NCI-H1694 (cell line): ENCODE results near the gene GALNT8.
"Not testable (repeated sequence)": the region's sequence is repeated elsewhere in the genome, so short reads cannot be mapped to it uniquely, and the experiment has no call there.

Source experiments
- DNase-seq: peaks from one replicate; lab custom pipeline; 2025; lab: John Stamatoyannopoulos, UW

GALNT8 gene

GRCh38 chr12:4743046-4743445, 22.8 kb downstream of the GALNT8 start:
- DNase-seq: no peak

- no peak for DNase-seq
These were observed 24.5 kb downstream of the GALNT8 start for GRCh38 chr12:4744709-4745108.

- DNase-seq: no peak
These were observed 25.0 kb downstream of the GALNT8 start for GRCh38 chr12:4745249-4745648.

- not testable (repeated sequence) for DNase-seq
These were observed 31.5 kb downstream of the GALNT8 start for GRCh38 chr12:4751654-4752053.

GRCh38 chr12:4762773-4763172, 42.6 kb downstream of the GALNT8 start:
- DNase-seq: no peak

GRCh38 chr12:4763549-4763948, 43.3 kb downstream of the GALNT8 start:
- DNase-seq: peak; percentile 67

- DNase-seq: no peak
These were observed 46.2 kb downstream of the GALNT8 start for GRCh38 chr12:4766445-4766844.

- no peak for DNase-seq
These were observed 47.0 kb downstream of the GALNT8 start for GRCh38 chr12:4767186-4767585.

- no peak for DNase-seq
These were observed 48.1 kb downstream of the GALNT8 start for GRCh38 chr12:4768341-4768740.

- DNase-seq: no peak
These were observed 48.9 kb downstream of the GALNT8 start for GRCh38 chr12:4769073-4769472.

- no peak for DNase-seq
These were observed 51.2 kb downstream of the GALNT8 start for GRCh38 chr12:4771172-4771959.

- no peak for DNase-seq
These were observed 51.9 kb downstream of the GALNT8 start for GRCh38 chr12:4771960-4772566.

GRCh38 chr12:4775936-4776335, 55.7 kb downstream of the GALNT8 start:
- no peak for DNase-seq

GRCh38 chr12:4779749-4780148, 59.5 kb downstream of the GALNT8 start:
- no peak for DNase-seq

- no peak for DNase-seq
These were observed 60.7 kb downstream of the GALNT8 start for GRCh38 chr12:4780641-4781611.

- no peak for DNase-seq
These were observed 64.3 kb downstream of the GALNT8 start for GRCh38 chr12:4784404-4785054.

GRCh38 chr12:4786795-4787194, 66.6 kb downstream of the GALNT8 start:
- DNase-seq: no peak

- DNase-seq: no peak
These were observed 67.8 kb downstream of the GALNT8 start for GRCh38 chr12:4787965-4788364.

GRCh38 chr12:4789776-4790175, 69.6 kb downstream of the GALNT8 start:
- DNase-seq: no peak

- DNase-seq: no peak
These were observed 71.3 kb downstream of the GALNT8 start for GRCh38 chr12:4791497-4791896.

GRCh38 chr12:4794491-4794890, 74.3 kb downstream of the GALNT8 start:
- no peak for DNase-seq

- DNase-seq: no peak
These were observed 76.0 kb downstream of the GALNT8 start for GRCh38 chr12:4796216-4796615.
